GM21390 (cell line): ENCODE measurements around the gene KHDC4.

ENCODE experiments used
- ATAC-seq: cut with Tn5 transposase; IDR thresholded peaks from one replicate; pipeline ENCODE4 v1.9.1; 2021; ENCODE audit not compliant: unreplicated experiment

The KHDC4 gene

GRCh38 chr1:155872527-155872926 lies 61.7 kb downstream of the KHDC4 start:
- ATAC-seq = no peak

- no peak for ATAC-seq
These were observed 62.8 kb downstream of the KHDC4 start for GRCh38 chr1:155871390-155871789.

GRCh38 chr1:155867766-155868165 lies 66.4 kb downstream of the KHDC4 start:
- no peak for ATAC-seq

- no peak for ATAC-seq
These were observed 69.8 kb downstream of the KHDC4 start for GRCh38 chr1:155864393-155864792.
